Smooth muscle cell (in vitro differentiated cells): ENCODE data around the gene SLC37A1. TPM values are rescaled to one million over a fixed set of nuclear protein-coding genes. Genes with fewer than 3 reads are reported as not detected.
"Not testable (repeated sequence)": the region's sequence is repeated elsewhere in the genome, so short reads cannot be mapped to it uniquely, and the experiment has no call there.

Experiments
- DNase-seq: peaks from one replicate; lab custom pipeline; 2025; ENCODE audit not compliant: unreplicated experiment; lab: John Stamatoyannopoulos, UW
- H2AFZ ChIP-seq: fragments of 200-600 bp; sonication (generic); 2 replicates; pipeline ENCODE4 v1.6.0; 2016; ENCODE audit warnings: antibody characterized with exemption, low read depth, mild to moderate bottlenecking
- H3F3A ChIP-seq: fragments of 200-600 bp; sonication (generic); 2 replicates; pipeline ENCODE4 v1.6.0; 2017; ENCODE audit warnings: antibody characterized with exemption, low read depth
- H3K27ac ChIP-seq: fragments of 200-600 bp; sonication (generic); 2 replicates; pipeline ENCODE4 v1.5.1; 2016; ENCODE audit warnings: low read depth, mild to moderate bottlenecking
- H3K27me3 ChIP-seq: fragments of 200-600 bp; sonication (generic); 2 replicates; pipeline ENCODE4 v1.6.1; 2016; ENCODE audit warnings: low read depth, mild to moderate bottlenecking
- H3K36me3 ChIP-seq: fragments of 200-600 bp; sonication (generic); 2 replicates; pipeline ENCODE4 v1.5.1; 2016; ENCODE audit warnings: low read depth
- H3K4me1 ChIP-seq: fragments of 200-600 bp; sonication (generic); 2 replicates; pipeline ENCODE4 v1.5.1; 2016; ENCODE audit warnings: low read depth
- H3K4me2 ChIP-seq: fragments of 200-600 bp; sonication (generic); 2 replicates; pipeline ENCODE4 v1.6.0; 2016; ENCODE audit warnings: mild to moderate bottlenecking
- H3K4me3 ChIP-seq: fragments of 200-600 bp; sonication (generic); 2 replicates; pipeline ENCODE4 v1.5.1; 2016; ENCODE audit warnings: mild to moderate bottlenecking
- H3K79me2 ChIP-seq: fragments of 200-600 bp; sonication (generic); 2 replicates; pipeline ENCODE4 v1.6.0; 2016; ENCODE audit warnings: low read depth, mild to moderate bottlenecking
- H3K9ac ChIP-seq: fragments of 200-600 bp; sonication (generic); 2 replicates; pipeline ENCODE4 v1.6.0; 2016; ENCODE audit warnings: low read depth
- H3K9me3 ChIP-seq: fragments of 200-600 bp; sonication (generic); replicated peaks from 2 replicates; pipeline ENCODE4 v1.5.1; 2016; ENCODE audit warnings: low read depth
- H4K20me1 ChIP-seq: fragments of 200-600 bp; sonication (generic); 2 replicates; pipeline ENCODE4 v1.6.0; 2016; ENCODE audit warnings: low read depth
- CTCF ChIP-seq: fragments of 200-600 bp; sonication (generic); IDR thresholded peaks from 2 replicates; pipeline ENCODE4 v1.5.1; 2017; ENCODE audit warnings: borderline replicate concordance, mild to moderate bottlenecking, antibody characterized with exemption; ENCODE audit not compliant: insufficient read depth, poor library complexity, severe bottlenecking
- WGBS: methylation state at CpG from one replicate; pipeline ENCODE4 v1.1.7; 2016; ENCODE audit warnings: low lambda C conversion rate; 5-methylcytosine and 5-hydroxymethylcytosine counted together
- polyA plus RNA-seq: library from polyadenylated mRNA; unstranded; fragments of >200 nt; fragmentation: Nextera tagmentation; extraction: Ambion mirVana; gene quantifications from 2 replicates; pipeline ENCODE4 v1.2.1, GENCODE V29; 2016
- total RNA-seq: library from RNA; depleted of rRNA; stranded (reverse); fragments of >200 nt; gene quantifications from 2 replicates; pipeline ENCODE4 v1.2.3, GENCODE V29; 2014

Gene SLC37A1
- total and polyA plus RNA-seq, 2 experiments from 2014 or later: 15.0 to 18.0 TPM

- peaks cover 9% of the 10 kb centered on the region for H3K4me1 ChIP-seq
- no peak for DNase-seq
- peak overlapping the region; percentile 69 for H3K4me2 ChIP-seq
- WGBS: 18% methylated on average over 6 of the region's 6 CpGs
- no peak overlapping the region for H3K9ac ChIP-seq
- H3F3A ChIP-seq: peaks cover 13% of the 10 kb centered on the region
- no peaks in the 10 kb centered on the region for H3K79me2 ChIP-seq
- no peaks in the 10 kb centered on the region for H3K36me3 ChIP-seq
- H3K9me3 ChIP-seq: no peaks in the 10 kb centered on the region
- H2AFZ ChIP-seq: no peak overlapping the region
- peak overlapping the region; percentile 79 for H3K27ac ChIP-seq
- H4K20me1 ChIP-seq: no peaks in the 10 kb centered on the region
- no peak for TF ChIP-seq CTCF
- H3K27me3 ChIP-seq: no peaks in the 10 kb centered on the region
- no peak overlapping the region for H3K4me3 ChIP-seq
These were observed 45.0 kb upstream of the SLC37A1 start for GRCh38 chr21:42468491-42469131.

- Histone ChIP-seq H2AFZ (no peak overlapping the region), H3K27me3 (no peaks in the 10 kb centered on the region), H3F3A (peaks cover 20% of the 10 kb centered on the region), H3K36me3 (no peaks in the 10 kb centered on the region), H3K4me1 (peaks cover 9% of the 10 kb centered on the region), H4K20me1 (no peaks in the 10 kb centered on the region), H3K4me2 (peak overlapping the region; percentile 69), H3K27ac (no peak overlapping the region), H3K9ac (no peak overlapping the region), H3K9me3 (no peaks in the 10 kb centered on the region), H3K79me2 (no peaks in the 10 kb centered on the region), H3K4me3 (no peak overlapping the region)
- no peak for DNase-seq
- 95% methylated on average over 2 of the region's 2 CpGs for WGBS
- TF ChIP-seq CTCF: no peak
These were observed 44.4 kb upstream of the SLC37A1 start for GRCh38 chr21:42469272-42469671.

- not testable (repeated sequence) for H3K4me3 ChIP-seq, H3K4me2 ChIP-seq, DNase-seq, H3K27me3 ChIP-seq, H2AFZ ChIP-seq, H3K36me3 ChIP-seq, H3K4me1 ChIP-seq, H3K9me3 ChIP-seq, H3K79me2 ChIP-seq, H3K27ac ChIP-seq, H3K9ac ChIP-seq, H4K20me1 ChIP-seq
- peaks cover 24% of the 10 kb centered on the region for H3F3A ChIP-seq
- WGBS: 100% methylated on average over 4 of the region's 4 CpGs
These were observed 43.9 kb upstream of the SLC37A1 start for GRCh38 chr21:42469726-42470125.

- H4K20me1 ChIP-seq: no peaks in the 10 kb centered on the region
- no peak for DNase-seq
- no peak overlapping the region for H3K27ac ChIP-seq
- H3K4me2 ChIP-seq: no peak overlapping the region
- no peaks in the 10 kb centered on the region for H3K27me3 ChIP-seq
- no peaks in the 10 kb centered on the region for H3K36me3 ChIP-seq
- peaks cover 26% of the 10 kb centered on the region for H3F3A ChIP-seq
- no peaks in the 10 kb centered on the region for H3K79me2 ChIP-seq
- H3K4me3 ChIP-seq: no peak overlapping the region
- 99% methylated on average over 9 of the region's 9 CpGs for WGBS
- H3K9me3 ChIP-seq: no peaks in the 10 kb centered on the region
- H3K4me1 ChIP-seq: peaks cover 9% of the 10 kb centered on the region
- H2AFZ ChIP-seq: no peak overlapping the region
- no peak overlapping the region for H3K9ac ChIP-seq
- no peak for TF ChIP-seq CTCF
These were observed 42.4 kb upstream of the SLC37A1 start for GRCh38 chr21:42471206-42471605.
